Activated naive CD4-positive, alpha-beta T cell (primary cell): Measurements from ENCODE around the gene HORMAD2.

Experiments used
- DNase-seq, 4 experiments: peaks; one replicate each; lab custom pipeline; 2025; lab: John Stamatoyannopoulos, UW

HORMAD2 gene

DNA sequence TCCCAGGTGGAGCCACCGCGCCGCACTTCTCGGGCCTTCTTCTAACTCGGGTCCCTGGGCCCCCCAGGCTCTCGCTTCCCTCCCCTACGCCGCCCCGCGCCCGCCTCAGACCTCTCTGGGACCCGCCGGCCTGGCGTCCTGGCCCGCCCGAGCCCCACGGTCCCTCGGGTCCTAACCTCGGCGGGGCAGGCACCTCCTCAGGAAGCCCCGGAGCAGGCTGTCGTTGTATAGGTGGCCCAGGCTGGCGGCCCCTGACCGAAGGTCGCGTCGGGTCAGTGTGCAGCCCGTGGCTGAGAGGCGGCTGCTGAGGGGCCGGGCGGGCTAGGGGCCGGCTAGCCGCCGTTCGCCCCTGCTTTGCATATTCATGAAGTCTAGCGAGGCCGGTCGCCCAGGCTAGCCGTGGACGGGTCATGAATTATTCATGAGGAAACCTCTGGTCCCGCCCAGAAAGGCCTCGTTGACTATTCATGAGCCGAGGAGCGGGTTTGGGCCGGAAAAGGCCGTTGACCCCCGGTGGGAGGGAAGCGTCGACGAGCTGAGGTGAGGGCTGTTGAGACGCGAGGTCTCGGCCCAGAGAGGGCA is at the start of gene HORMAD2:
Gene HORMAD2, plus strand, starts transcription at position 513 of the 582 bp plus-strand sequence. CDS start 13,489 bp downstream, outside the sequence.
- no peak for DNase-seq

GRCh38 chr22:30031328-30031727 is 48.9 kb upstream of the HORMAD2 start:
- DNase-seq, result no peak

DNA sequence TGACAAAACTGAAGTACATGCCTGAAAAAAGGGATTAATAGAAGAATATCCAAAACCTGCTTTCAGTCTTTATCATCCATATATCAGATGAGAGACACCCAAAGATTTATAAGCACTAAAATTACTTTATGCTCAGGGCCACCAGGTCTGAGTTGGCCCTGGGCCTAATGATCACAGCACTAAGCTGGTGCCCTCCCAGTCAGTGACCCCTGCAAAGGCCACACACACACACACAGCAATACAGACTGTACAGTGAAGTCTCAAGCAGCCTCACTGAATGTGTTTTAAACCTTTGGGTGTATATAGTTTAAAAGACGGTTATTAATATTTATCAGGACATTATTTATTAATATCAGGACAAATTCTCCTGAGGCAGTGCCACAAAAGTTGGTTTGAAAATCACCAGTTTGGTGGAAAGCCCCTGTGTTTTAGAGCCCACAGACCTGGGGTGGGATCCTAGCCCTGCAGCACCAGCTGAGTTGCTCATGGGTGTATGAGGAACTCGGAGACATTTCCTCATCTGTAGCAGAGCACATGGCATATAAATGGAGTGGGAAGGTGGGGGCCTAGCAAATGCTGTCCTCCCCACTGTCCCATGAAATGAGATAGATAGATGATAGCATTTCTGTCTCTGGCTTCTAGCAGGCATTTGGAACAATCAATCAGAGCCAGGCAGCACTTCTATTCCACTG is 48.4 kb upstream of the HORMAD2 start:
- DNase-seq, result no peak

GRCh38 chr22:30033137-30033536 is 47.1 kb upstream of the HORMAD2 start:
- DNase-seq, result no peak

- DNase-seq, result no peak
These were observed 46.4 kb upstream of the HORMAD2 start for GRCh38 chr22:30033901-30034300.

DNA sequence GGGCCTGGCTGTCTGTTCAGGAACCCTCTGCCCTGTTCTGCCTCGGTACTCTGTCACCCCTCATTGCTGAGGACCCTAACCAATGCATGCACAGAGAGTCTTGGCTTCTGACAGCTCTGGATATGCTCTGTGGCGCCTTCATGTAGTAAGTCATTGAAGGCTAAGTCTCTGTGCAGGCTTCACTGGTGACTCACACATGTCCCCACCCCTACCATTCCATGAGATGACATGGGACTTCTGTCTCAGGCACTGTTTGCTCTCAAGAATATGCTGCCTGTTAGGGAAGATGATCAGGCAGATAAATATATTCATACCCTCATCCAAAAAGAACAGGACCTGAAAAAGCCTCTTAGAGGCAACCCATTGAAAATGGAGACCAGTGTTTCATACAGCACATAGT is 43.6 kb upstream of the HORMAD2 start:
- DNase-seq, result no peak

DNA sequence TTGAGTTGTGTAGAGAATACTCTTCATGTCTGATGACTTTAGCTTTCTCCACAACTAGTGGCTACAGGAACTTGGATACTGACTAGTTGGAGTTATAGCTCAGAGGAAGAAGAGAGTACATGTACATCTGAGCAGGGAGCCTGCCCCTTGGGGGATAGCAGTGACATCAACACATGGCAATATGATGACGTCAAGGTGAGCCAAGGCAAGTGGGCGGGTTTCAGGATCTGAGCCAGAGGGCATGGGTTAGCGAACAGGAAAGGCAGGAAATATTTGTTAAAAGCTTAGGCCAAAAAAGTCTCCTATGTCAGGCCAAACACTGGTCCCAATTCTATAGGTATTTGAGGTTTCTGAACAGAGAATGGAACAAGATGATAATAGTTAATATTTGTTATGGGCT is 42.0 kb upstream of the HORMAD2 start:
- DNase-seq, result no peak

- DNase-seq, result no peak
These were observed 39.6 kb upstream of the HORMAD2 start for GRCh38 chr22:30040499-30041260.

DNA sequence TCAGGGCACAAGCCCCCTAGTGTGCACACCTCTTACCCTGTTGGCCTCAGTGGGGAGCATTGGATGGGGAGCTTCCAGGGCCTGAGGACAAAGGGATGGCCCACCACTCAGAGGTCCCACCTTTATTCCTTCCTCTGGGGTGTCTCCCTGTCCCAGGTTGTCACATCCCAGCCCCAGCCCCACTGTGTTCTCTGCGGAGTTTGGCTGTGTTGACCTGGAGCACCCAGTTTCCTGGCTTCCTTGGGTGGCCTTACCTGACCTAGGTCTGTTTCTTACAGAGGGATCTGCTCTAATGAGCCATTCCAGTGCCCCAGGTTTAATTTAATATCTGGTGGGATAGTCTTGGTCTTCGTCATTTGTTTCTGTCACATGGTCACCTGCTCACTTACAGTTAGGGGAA is 38.8 kb upstream of the HORMAD2 start:
- DNase-seq, result no peak

DNA sequence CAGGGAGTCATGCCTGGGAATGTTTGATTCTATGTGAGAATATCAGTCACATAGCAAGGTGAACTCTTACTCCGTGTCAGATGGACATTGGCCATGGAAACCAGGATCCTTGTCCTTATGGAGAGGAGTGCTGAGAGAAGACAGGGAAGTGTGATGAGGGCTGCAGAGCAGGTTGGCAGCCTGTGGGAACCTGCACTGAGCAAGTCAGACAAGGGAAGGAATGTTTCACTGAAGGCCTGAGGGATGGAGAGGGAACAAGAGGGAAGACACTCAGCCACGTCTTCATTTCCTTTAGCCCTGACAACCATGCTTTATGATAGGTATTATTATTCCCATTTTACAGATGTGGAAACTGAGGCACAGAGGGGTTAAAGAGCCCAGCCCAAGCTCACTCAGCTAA is 38.4 kb upstream of the HORMAD2 start:
- no peak for DNase-seq

GRCh38 chr22:30043161-30043560 is 37.1 kb upstream of the HORMAD2 start:
- no peak for DNase-seq

DNA sequence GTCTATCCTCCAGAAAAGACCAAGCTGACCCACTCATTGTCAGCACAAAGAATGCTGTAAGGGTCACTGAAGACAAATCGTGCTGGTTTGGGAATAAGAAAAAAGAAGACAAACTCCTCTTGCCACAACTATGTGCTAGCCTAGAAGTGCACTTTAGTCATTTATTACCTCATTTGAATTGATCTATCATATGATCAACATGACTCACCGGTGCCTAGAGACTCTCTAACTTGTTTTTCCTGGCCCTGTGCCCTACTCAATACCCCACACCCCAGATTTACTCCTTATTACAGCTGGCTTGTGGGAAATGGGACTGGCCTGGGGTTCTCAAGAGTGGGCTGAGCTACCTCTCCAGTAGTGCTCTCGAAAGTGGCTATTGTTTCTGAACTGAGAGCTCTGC is 35.9 kb upstream of the HORMAD2 start:
- no peak for DNase-seq

DNA sequence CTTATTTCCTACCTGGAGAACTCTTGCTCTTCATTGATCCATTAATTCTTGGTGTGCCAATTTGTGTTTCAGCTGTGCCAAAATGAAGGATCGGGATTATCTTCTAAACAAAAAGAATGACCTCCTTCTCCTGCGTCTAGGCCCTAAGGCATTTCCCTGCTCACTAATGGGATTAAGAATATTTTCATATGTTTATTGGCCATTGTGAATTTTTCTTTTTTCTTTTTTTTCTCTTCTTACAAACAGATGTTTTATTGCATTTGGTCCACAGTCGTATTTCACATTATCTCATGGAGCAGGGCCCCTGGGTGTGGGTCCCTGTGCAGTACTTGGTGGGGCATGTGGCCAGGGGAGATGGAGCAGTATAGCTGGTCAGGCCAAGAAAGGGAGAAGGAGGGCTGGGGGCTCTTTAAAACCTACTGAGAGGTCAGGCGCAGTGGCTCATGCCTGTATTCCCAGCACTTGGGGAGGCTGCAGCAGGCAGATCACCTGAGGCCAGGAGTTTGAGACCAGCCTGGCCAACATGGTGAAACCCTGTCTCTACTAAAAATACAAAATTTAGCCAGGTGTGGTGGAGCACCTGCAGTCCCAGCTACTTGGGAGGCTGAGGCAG is 35.3 kb upstream of the HORMAD2 start:
- DNase-seq, result no peak

DNA sequence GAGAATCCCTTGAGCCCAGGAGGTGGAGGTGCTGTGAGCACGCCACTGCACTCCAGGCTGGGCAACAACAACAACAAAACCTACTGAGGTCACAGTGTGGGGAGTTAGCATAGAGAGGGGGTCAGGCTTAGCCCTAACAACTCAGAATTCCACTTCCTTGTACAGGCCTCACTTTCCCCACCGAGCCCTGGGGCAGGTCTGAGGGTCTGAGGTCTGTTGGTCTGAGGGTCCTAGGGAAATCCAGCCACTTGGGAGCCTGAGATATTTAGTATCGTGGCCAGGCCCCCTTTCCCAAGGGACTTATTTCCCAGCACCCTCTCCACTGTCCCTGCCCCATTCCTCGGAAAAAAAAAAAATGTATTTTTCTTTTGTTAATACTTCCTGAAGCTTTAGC is 34.8 kb upstream of the HORMAD2 start:
- no peak for DNase-seq

- DNase-seq, result no peak
These were observed 34.2 kb upstream of the HORMAD2 start for GRCh38 chr22:30045901-30046715.

- DNase-seq, result no peak
These were observed 33.4 kb upstream of the HORMAD2 start for GRCh38 chr22:30046716-30047363.

GRCh38 chr22:30047364-30047738 is 32.9 kb upstream of the HORMAD2 start:
- no peak for DNase-seq

- no peak for DNase-seq
These were observed 31.6 kb upstream of the HORMAD2 start for GRCh38 chr22:30048681-30049080.

- no peak for DNase-seq
These were observed 26.0 kb upstream of the HORMAD2 start for GRCh38 chr22:30054067-30054763.

- DNase-seq, result no peak
These were observed 25.5 kb upstream of the HORMAD2 start for GRCh38 chr22:30054764-30055069.

DNA sequence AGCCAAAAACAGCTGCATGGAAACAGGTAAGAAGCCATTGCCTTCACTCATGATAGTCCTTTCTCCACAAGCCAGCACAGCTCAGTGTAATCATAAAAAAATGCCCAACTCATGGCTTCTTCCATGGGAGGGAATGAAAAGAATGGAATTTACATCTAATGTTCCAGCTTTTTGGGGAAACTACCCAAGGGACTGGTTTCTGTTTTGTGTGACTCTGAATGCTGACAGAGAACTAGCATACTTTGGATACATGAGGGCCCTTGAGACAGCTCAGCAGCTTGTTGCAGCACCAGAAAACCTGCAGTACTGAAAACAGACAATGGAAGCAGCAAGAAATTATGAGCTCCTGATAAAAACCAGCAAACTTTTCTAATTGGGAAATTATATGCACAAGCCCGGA is 24.2 kb upstream of the HORMAD2 start:
- no peak for DNase-seq
